GM12872 (cell line): ENCODE data around the gene GALNT8.

Experiments used
- TF ChIP-seq, protein P1 (sequence below): IDR thresholded peaks from 3 replicates; pipeline ENCODE4 v1.5.1; 2011; ENCODE audit warnings: low read depth, mild to moderate bottlenecking, low read length, moderate library complexity; ENCODE audit not compliant: insufficient read depth

GALNT8 gene, protein sequence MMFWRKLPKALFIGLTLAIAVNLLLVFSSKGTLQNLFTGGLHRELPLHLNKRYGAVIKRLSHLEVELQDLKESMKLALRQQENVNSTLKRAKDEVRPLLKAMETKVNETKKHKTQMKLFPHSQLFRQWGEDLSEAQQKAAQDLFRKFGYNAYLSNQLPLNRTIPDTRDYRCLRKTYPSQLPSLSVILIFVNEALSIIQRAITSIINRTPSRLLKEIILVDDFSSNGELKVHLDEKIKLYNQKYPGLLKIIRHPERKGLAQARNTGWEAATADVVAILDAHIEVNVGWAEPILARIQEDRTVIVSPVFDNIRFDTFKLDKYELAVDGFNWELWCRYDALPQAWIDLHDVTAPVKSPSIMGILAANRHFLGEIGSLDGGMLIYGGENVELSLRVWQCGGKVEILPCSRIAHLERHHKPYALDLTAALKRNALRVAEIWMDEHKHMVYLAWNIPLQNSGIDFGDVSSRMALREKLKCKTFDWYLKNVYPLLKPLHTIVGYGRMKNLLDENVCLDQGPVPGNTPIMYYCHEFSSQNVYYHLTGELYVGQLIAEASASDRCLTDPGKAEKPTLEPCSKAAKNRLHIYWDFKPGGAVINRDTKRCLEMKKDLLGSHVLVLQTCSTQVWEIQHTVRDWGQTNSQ

DNA sequence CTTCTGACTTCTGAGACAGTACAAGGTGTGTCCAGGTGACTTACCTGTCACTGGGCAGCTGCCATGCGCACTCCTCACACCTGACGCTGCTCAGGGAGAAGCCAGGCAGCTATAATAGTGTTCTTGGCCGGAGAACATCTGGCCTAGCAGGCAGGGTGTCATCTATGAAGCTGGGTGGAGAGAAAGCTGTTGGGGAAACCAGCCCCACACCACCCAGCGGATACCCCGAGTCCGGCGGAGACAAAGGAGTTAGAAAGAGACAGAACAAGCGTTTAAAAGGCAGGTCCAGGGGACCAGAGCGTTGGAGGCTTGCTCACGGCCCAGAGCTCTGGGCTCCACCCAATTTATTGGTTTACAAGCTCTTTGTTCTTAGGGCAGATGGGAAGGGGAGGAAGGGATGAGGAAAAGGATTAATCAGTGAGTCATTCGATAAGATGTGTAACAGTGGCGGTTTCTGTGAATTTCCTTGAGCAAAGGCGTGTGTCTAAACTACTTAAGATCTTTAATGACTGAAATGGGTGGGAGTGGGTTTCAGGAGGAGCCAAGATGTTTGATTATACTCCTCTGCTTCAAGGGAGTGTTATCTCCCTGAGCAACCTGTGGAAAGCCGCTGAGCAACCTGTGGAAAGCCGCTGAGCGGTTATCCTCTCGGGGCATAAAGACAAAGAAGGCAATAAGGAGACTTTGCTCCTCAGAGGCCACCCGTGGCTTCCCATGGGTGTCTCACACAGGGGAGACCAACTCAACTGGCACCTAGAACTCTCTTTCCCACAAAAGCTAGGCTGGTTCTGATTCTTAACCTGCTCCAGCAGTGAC lies at the start of gene GALNT8:
TSS of gene GALNT8 (plus strand) at position 580 of the 816 bp plus-strand sequence. CDS start 278 bp downstream, outside the sequence.
- TF ChIP-seq, protein P1, sequence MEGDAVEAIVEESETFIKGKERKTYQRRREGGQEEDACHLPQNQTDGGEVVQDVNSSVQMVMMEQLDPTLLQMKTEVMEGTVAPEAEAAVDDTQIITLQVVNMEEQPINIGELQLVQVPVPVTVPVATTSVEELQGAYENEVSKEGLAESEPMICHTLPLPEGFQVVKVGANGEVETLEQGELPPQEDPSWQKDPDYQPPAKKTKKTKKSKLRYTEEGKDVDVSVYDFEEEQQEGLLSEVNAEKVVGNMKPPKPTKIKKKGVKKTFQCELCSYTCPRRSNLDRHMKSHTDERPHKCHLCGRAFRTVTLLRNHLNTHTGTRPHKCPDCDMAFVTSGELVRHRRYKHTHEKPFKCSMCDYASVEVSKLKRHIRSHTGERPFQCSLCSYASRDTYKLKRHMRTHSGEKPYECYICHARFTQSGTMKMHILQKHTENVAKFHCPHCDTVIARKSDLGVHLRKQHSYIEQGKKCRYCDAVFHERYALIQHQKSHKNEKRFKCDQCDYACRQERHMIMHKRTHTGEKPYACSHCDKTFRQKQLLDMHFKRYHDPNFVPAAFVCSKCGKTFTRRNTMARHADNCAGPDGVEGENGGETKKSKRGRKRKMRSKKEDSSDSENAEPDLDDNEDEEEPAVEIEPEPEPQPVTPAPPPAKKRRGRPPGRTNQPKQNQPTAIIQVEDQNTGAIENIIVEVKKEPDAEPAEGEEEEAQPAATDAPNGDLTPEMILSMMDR, result no peak

DNA sequence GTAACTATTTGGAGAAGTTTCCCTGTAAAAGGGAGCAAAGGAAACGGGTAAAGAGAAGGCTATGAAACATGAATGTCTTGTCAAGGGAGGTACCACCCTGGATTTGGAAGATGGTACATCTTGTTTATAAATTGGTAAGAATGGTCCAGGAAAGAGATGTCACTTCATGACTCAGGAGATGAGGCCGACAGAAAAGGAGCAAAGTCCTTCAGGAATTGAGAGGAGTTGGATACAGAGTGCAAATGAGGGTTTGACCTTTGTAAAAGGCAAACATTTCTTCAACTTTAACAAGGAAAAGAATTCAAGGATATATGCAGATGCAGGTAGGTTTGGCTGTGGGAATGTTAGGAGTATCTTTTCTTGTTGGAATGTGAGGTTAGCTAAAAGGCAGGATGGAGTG lies 40.5 kb upstream of the GALNT8 start:
- TF ChIP-seq, protein P1, result no peak

DNA sequence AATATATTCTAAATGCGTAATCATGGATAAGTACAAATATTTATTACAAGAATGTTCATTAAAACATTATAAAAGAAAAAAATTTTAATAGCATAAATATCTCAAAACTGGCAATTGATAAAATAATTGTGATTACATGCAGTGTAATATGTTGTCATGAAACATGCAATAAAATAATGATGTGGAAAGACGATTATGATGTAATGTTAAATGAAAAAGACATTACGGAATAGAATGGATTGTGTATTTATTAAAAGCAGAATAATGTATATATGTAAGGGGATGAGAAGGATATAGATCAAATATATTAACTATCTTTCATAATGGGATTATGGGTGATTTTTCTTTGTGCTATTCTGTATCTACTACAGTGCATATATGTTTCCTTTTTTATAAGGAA lies 38.5 kb upstream of the GALNT8 start:
- TF ChIP-seq, protein P1, result no peak

DNA sequence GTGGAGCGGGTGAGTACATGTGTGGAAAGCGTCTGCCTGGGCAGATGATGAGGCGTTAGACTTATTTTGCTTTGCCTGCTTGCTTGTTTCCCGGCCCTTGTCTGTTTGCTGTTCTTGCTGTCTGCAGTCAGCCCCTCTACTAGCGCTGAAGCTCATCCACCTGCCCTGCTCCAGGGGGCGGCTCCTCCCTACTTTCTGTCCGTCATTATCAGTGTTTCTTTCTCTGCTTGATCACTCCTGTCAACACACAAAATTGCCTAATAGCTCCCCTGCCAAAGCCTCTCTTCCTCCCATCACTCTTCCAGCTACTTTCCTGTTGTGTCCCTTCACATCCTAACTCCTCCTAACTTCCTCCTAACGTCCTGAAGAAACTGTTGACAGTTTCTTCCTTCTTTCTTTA lies 34.9 kb upstream of the GALNT8 start:
- TF ChIP-seq, protein P1, result no peak

DNA sequence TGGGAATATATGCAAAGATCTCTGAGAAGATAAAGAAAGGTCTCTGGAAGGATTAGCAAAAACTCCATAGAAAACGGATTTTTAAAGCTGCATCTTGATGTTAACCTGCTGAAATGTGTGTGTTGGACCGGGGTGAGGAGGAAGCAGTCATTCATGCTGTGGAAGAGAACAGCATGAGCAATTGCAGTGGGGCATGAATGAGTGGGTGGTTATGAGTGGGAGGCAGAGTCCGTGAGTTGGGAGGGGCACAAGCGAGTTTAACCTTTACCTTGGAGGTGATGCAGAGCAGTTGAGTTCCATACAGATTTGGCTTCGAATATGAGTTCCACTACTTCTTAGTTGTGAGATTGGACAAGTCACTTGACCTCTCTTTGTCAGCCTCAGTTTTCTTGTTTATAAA lies 29.4 kb upstream of the GALNT8 start:
- TF ChIP-seq, protein P1, result no peak

DNA sequence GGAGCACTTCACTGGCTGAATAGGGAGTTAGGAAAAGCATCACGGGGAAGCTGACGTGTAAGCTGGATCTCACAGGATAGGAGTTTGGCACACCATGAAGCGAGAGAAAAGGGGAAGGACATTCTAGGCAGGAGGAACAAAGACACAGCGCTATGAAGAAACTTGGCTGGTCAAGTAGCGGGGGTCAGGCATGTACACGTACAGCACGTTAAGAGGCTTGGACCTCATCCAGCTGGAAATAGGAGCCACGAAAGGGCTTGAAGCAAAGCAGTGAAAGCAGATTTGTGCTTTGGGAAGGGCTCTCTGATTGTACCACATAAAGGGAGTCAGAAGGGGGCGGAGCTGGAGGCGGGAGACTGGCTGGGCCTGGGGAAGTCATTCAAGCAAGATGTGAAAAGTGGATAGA lies 19.6 kb upstream of the GALNT8 start:
- TF ChIP-seq, protein P1, result no peak
